Measurements from ENCODE around the gene SNAI3. TPM values are rescaled to one million over a fixed set of nuclear protein-coding genes. Genes with fewer than 3 reads are reported as not detected.

The SNAI3 gene
- total RNA-seq, 4 donors from 2014 or later: 0.23 to 0.95 TPM; not detected in 2

GRCh38 chr16:88639231-88640038 is 46.9 kb downstream of the SNAI3 start:
- H3K36me3 ChIP-seq: peaks cover 0 to 9% (median 0%) of the 10 kb centered on the region in 3 donors
- TF ChIP-seq POLR2A (IDR thresholded peaks at IDR 0.05) (no peak), CTCF (IDR thresholded peaks at IDR 0.05) (no peak)
- peaks cover 10 to 28% (median 20%) of the 10 kb centered on the region in 3 donors for H3K4me1 ChIP-seq
- H3K27me3 ChIP-seq: peaks cover 15 to 70% (median 18%) of the 10 kb centered on the region in 4 donors
- 25 to 75% methylated on average over 8 to 24 of the region's 45 CpGs for WGBS, 2 donors
- no peak overlapping the region for H3K27ac ChIP-seq
- no peaks in the 10 kb centered on the region for H3K9me3 ChIP-seq
- intact Hi-C loops (cut with DNase I): no loop called here
- no peak for DNase-seq
- no peak overlapping the region for H3K4me3 ChIP-seq

- peaks cover 15 to 37% (median 27%) of the 10 kb centered on the region in 3 donors for H3K4me1 ChIP-seq
- H3K27me3 ChIP-seq: peaks cover 15 to 78% (median 18%) of the 10 kb centered on the region in 4 donors
- TF ChIP-seq POLR2A (IDR thresholded peaks at IDR 0.05): no peak
- TF ChIP-seq CTCF (IDR thresholded peaks at IDR 0.05): no peak
- H3K4me3 ChIP-seq: no peak within 1 kb of the TSS
- no peak for DNase-seq
- intact Hi-C loops (cut with DNase I): no loop called here
- H3K27ac ChIP-seq: no peak within 1 kb of the TSS
- 34 to 38% methylated on average over 10 to 20 of the region's 27 CpGs for WGBS, 2 donors
- H3K36me3 ChIP-seq: peaks cover 0 to 1% (median 0%) of the 10 kb centered on the region in 3 donors
- H3K9me3 ChIP-seq: no peaks in the 10 kb centered on the region
Measured at GRCh38 chr16:88638323-88639230, 47.7 kb downstream of the SNAI3 start, which contains the start of gene IL17C. IL17C (plus strand) TSS chr16:88638572; CDS start chr16:88638642, 70 bp downstream.

GRCh38 chr16:88636488-88637265 is 49.6 kb downstream of the SNAI3 start:
- H3K27me3 ChIP-seq: peaks cover 15 to 81% (median 18%) of the 10 kb centered on the region in 4 donors
- H3K27ac ChIP-seq: no peak overlapping the region
- TF ChIP-seq CTCF (IDR thresholded peaks at IDR 0.05) (no peak), POLR2A (IDR thresholded peaks at IDR 0.05) (no peak)
- DNase-seq: no peak
- peaks cover 15 to 41% (median 27%) of the 10 kb centered on the region in 3 donors for H3K4me1 ChIP-seq
- H3K9me3 ChIP-seq: no peaks in the 10 kb centered on the region
- 43 to 72% methylated on average over 7 to 14 of the region's 23 CpGs for WGBS, 2 donors
- peaks cover 0 to 10% (median 9%) of the 10 kb centered on the region in 3 donors for H3K36me3 ChIP-seq
- no peak overlapping the region for H3K4me3 ChIP-seq
- intact Hi-C loops (cut with DNase I): no loop called here

- peaks cover 15 to 75% (median 18%) of the 10 kb centered on the region in 4 donors for H3K27me3 ChIP-seq
- DNase-seq: no peak
- TF ChIP-seq POLR2A (IDR thresholded peaks at IDR 0.05) (no peak), CTCF (IDR thresholded peaks at IDR 0.05) (no peak)
- intact Hi-C loops (cut with DNase I): loop anchor here (2.0 kb wide), 1 partner anchor 31 kb away; no protein-coding TSS in a partner anchor
- H3K4me1 ChIP-seq: peaks cover 15 to 41% (median 27%) of the 10 kb centered on the region in 3 donors
- H3K9me3 ChIP-seq: no peaks in the 10 kb centered on the region
- no peak overlapping the region for H3K27ac ChIP-seq
- H3K4me3 ChIP-seq: no peak overlapping the region
- H3K36me3 ChIP-seq: peaks cover 5 to 19% (median 9%) of the 10 kb centered on the region in 3 donors
- 71 to 83% methylated on average over 4 to 6 of the region's 17 CpGs for WGBS, 2 donors
Measured at GRCh38 chr16:88635671-88636319, 50.5 kb downstream of the SNAI3 start.

All from esophagus squamous epithelium (tissue), 5 donors.